ENCODE measurements around the gene KIF20B. TPM values are rescaled to one million over a fixed set of nuclear protein-coding genes. Genes with fewer than 3 reads are reported as not detected.

The KIF20B gene
- polyA plus RNA-seq, 2 donors, result 3.3 to 3.6 TPM

- Histone ChIP-seq H3K4me3 (ENCODE audit: low read depth in 1 of 2, low read length in 2 of 2) (no peak overlapping the region), H3K9me3 (ENCODE audit: control insufficient read depth in 2 of 2, insufficient read depth in 1 of 2, low read depth in 1 of 2, low read length in 1 of 2) (no peaks in the 10 kb centered on the region), H3K27ac (ENCODE audit: low read depth in 2 of 2, low read length in 1 of 2) (no peak overlapping the region), H3K4me1 (ENCODE audit: control insufficient read depth in 2 of 2, insufficient read depth in 2 of 2, low read length in 1 of 2) (no peaks in the 10 kb centered on the region), H3K36me3 (ENCODE audit: control insufficient read depth in 2 of 2, insufficient read depth in 2 of 2, low read length in 1 of 2) (no peaks in the 10 kb centered on the region), H3K27me3 (ENCODE audit: control insufficient read depth in 1 of 2, insufficient read depth in 2 of 2, low read length in 2 of 2) (no peaks in the 10 kb centered on the region)
Observed at GRCh38 chr10:89706011-89706410, 4.6 kb downstream of the KIF20B start.

DNA sequence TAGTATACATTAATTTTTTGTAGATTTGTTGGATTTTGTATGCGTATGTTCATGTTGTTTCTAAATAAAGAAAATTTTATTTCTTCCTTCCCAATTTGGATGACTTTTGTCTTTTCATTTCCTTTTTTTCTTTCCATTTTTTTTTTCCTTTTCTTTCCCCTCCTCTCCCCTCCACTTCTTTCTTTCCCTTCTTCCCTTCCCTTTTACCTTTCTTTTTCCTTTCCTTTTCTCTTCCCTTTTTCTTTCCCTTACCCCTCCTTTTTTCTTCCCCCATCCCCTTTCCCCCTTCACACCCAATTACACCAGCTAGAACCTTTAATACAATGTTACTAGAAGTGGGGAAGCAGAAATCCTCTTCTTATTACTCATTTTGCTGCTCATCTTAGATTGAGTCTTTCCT is 6.0 kb downstream of the KIF20B start:
- no peaks in the 10 kb centered on the region for H3K9me3 ChIP-seq (ENCODE audit: control insufficient read depth in 2 of 2, insufficient read depth in 1 of 2, low read depth in 1 of 2, low read length in 1 of 2)
- 88 to 100% methylated on average over 1 of the region's 1 CpG for WGBS, 2 donors
- no peaks in the 10 kb centered on the region for H3K36me3 ChIP-seq (ENCODE audit: control insufficient read depth in 2 of 2, insufficient read depth in 2 of 2, low read length in 1 of 2)
- no peaks in the 10 kb centered on the region for H3K4me1 ChIP-seq (ENCODE audit: control insufficient read depth in 2 of 2, insufficient read depth in 2 of 2, low read length in 1 of 2)
- no peaks in the 10 kb centered on the region for H3K27me3 ChIP-seq (ENCODE audit: control insufficient read depth in 1 of 2, insufficient read depth in 2 of 2, low read length in 2 of 2)
- H3K4me3 ChIP-seq (ENCODE audit: low read depth in 1 of 2, low read length in 2 of 2), result no peak overlapping the region
- H3K27ac ChIP-seq (ENCODE audit: low read depth in 2 of 2, low read length in 1 of 2), result no peak overlapping the region

DNA sequence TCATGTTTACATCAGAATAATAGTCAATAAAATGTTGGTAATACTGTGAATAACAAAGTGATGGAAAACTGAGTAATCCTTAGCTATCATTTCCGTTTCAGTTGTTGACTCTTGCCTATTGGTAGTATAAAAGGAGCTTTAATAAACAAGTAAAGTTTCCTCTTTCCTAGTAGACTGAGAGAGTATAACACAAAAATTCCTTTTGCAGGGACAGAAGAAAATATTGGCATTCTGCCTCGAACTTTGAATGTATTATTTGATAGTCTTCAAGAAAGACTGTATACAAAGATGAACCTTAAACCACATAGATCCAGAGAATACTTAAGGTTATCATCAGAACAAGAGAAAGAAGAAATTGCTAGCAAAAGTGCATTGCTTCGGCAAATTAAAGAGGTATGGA is 9.4 kb downstream of the KIF20B start:
- 83 to 86% methylated on average over 3 of the region's 3 CpGs for WGBS, 2 donors
- no peak overlapping the region for H3K4me3 ChIP-seq (ENCODE audit: low read depth in 1 of 2, low read length in 2 of 2)
- H3K9me3 ChIP-seq (ENCODE audit: control insufficient read depth in 2 of 2, insufficient read depth in 1 of 2, low read depth in 1 of 2, low read length in 1 of 2), result no peaks in the 10 kb centered on the region
- no peaks in the 10 kb centered on the region for H3K36me3 ChIP-seq (ENCODE audit: control insufficient read depth in 2 of 2, insufficient read depth in 2 of 2, low read length in 1 of 2)
- H3K27ac ChIP-seq (ENCODE audit: low read depth in 2 of 2, low read length in 1 of 2), result no peak overlapping the region
- no peaks in the 10 kb centered on the region for H3K27me3 ChIP-seq (ENCODE audit: control insufficient read depth in 1 of 2, insufficient read depth in 2 of 2, low read length in 2 of 2)
- H3K4me1 ChIP-seq (ENCODE audit: control insufficient read depth in 2 of 2, insufficient read depth in 2 of 2, low read length in 1 of 2), result no peaks in the 10 kb centered on the region

GRCh38 chr10:89734616-89735015 is 33.2 kb downstream of the KIF20B start:
- H3K9me3 ChIP-seq (ENCODE audit: control insufficient read depth in 2 of 2, insufficient read depth in 1 of 2, low read depth in 1 of 2, low read length in 1 of 2), result no peaks in the 10 kb centered on the region
- H3K4me3 ChIP-seq (ENCODE audit: low read depth in 1 of 2, low read length in 2 of 2), result no peak overlapping the region
- H3K27ac ChIP-seq (ENCODE audit: low read depth in 2 of 2, low read length in 1 of 2), result no peak overlapping the region
- no peaks in the 10 kb centered on the region for H3K4me1 ChIP-seq (ENCODE audit: control insufficient read depth in 2 of 2, insufficient read depth in 2 of 2, low read length in 1 of 2)
- 94 to 96% methylated on average over 3 of the region's 3 CpGs for WGBS, 2 donors
- H3K36me3 ChIP-seq (ENCODE audit: control insufficient read depth in 2 of 2, insufficient read depth in 2 of 2, low read length in 1 of 2), result no peaks in the 10 kb centered on the region
- H3K27me3 ChIP-seq (ENCODE audit: control insufficient read depth in 1 of 2, insufficient read depth in 2 of 2, low read length in 2 of 2), result no peaks in the 10 kb centered on the region

- Histone ChIP-seq H3K27ac (ENCODE audit: low read depth in 2 of 2, low read length in 1 of 2) (no peak overlapping the region), H3K4me1 (ENCODE audit: control insufficient read depth in 2 of 2, insufficient read depth in 2 of 2, low read length in 1 of 2) (no peaks in the 10 kb centered on the region), H3K27me3 (ENCODE audit: control insufficient read depth in 1 of 2, insufficient read depth in 2 of 2, low read length in 2 of 2) (no peaks in the 10 kb centered on the region), H3K36me3 (ENCODE audit: control insufficient read depth in 2 of 2, insufficient read depth in 2 of 2, low read length in 1 of 2) (no peaks in the 10 kb centered on the region), H3K4me3 (ENCODE audit: low read depth in 1 of 2, low read length in 2 of 2) (no peak overlapping the region), H3K9me3 (ENCODE audit: control insufficient read depth in 2 of 2, insufficient read depth in 1 of 2, low read depth in 1 of 2, low read length in 1 of 2) (no peaks in the 10 kb centered on the region)
- WGBS, 2 donors, result 59 to 71% methylated on average over 2 of the region's 2 CpGs
Observed at GRCh38 chr10:89738551-89739209, 37.3 kb downstream of the KIF20B start.

- no peaks in the 10 kb centered on the region for H3K9me3 ChIP-seq (ENCODE audit: control insufficient read depth in 2 of 2, insufficient read depth in 1 of 2, low read depth in 1 of 2, low read length in 1 of 2)
- WGBS, 2 donors, result 88 to 93% methylated on average over 4 of the region's 4 CpGs
- H3K4me1 ChIP-seq (ENCODE audit: control insufficient read depth in 2 of 2, insufficient read depth in 2 of 2, low read length in 1 of 2), result no peaks in the 10 kb centered on the region
Observed at GRCh38 chr10:89741126-89741762, 39.9 kb downstream of the KIF20B start.

DNA sequence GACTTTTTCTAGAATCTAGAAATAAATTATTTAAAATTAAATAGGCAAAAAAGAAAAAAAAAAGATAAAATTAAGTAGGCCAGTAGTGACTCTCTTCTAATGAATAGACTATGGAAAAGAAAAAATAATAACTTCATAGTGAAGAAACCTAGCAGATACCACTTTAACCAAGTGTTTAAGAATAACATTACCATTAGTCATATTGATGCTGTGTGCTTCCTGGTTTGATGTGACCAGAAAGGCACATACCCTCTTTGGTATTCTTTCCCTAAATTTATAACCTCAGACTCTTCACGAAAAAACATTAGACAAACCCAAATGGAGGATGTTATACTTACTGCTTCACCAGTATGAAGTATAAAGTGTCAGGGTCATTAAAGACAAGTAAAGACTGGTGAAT is 42.6 kb downstream of the KIF20B start:
- Histone ChIP-seq H3K27ac (ENCODE audit: low read depth in 2 of 2, low read length in 1 of 2) (no peak overlapping the region), H3K27me3 (ENCODE audit: control insufficient read depth in 1 of 2, insufficient read depth in 2 of 2, low read length in 2 of 2) (no peaks in the 10 kb centered on the region), H3K4me3 (ENCODE audit: low read depth in 1 of 2, low read length in 2 of 2) (no peak overlapping the region), H3K36me3 (ENCODE audit: control insufficient read depth in 2 of 2, insufficient read depth in 2 of 2, low read length in 1 of 2) (peaks cover 0 to 3% of the 10 kb centered on the region in 2 donors), H3K4me1 (ENCODE audit: control insufficient read depth in 2 of 2, insufficient read depth in 2 of 2, low read length in 1 of 2) (no peaks in the 10 kb centered on the region), H3K9me3 (ENCODE audit: control insufficient read depth in 2 of 2, insufficient read depth in 1 of 2, low read depth in 1 of 2, low read length in 1 of 2) (no peaks in the 10 kb centered on the region)
- WGBS, 2 donors, result 58 to 91% methylated on average over 1 of the region's 1 CpG

More at GRCh38 chr10:89741126-89741762, 39.9 kb downstream of the KIF20B start:
- no peak overlapping the region for H3K4me3 ChIP-seq (ENCODE audit: low read depth in 1 of 2, low read length in 2 of 2)
- H3K36me3 ChIP-seq (ENCODE audit: control insufficient read depth in 2 of 2, insufficient read depth in 2 of 2, low read length in 1 of 2), result peaks cover 0 to under 1% of the 10 kb centered on the region in 2 donors
- no peak overlapping the region for H3K27ac ChIP-seq (ENCODE audit: low read depth in 2 of 2, low read length in 1 of 2)
- H3K27me3 ChIP-seq (ENCODE audit: control insufficient read depth in 1 of 2, insufficient read depth in 2 of 2, low read length in 2 of 2), result no peaks in the 10 kb centered on the region

- no peaks in the 10 kb centered on the region for H3K4me1 ChIP-seq (ENCODE audit: control insufficient read depth in 2 of 2, insufficient read depth in 2 of 2, low read length in 1 of 2)
- 89 to 97% methylated on average over 7 of the region's 7 CpGs for WGBS, 2 donors
- no peaks in the 10 kb centered on the region for H3K9me3 ChIP-seq (ENCODE audit: control insufficient read depth in 2 of 2, insufficient read depth in 1 of 2, low read depth in 1 of 2, low read length in 1 of 2)
- H3K36me3 ChIP-seq (ENCODE audit: control insufficient read depth in 2 of 2, insufficient read depth in 2 of 2, low read length in 1 of 2), result peaks cover 0 to 3% of the 10 kb centered on the region in 2 donors
- H3K27ac ChIP-seq (ENCODE audit: low read depth in 2 of 2, low read length in 1 of 2), result no peak overlapping the region
- H3K4me3 ChIP-seq (ENCODE audit: low read depth in 1 of 2, low read length in 2 of 2), result no peak overlapping the region
- H3K27me3 ChIP-seq (ENCODE audit: control insufficient read depth in 1 of 2, insufficient read depth in 2 of 2, low read length in 2 of 2), result no peaks in the 10 kb centered on the region
Observed at GRCh38 chr10:89745903-89746302, 44.5 kb downstream of the KIF20B start.

DNA sequence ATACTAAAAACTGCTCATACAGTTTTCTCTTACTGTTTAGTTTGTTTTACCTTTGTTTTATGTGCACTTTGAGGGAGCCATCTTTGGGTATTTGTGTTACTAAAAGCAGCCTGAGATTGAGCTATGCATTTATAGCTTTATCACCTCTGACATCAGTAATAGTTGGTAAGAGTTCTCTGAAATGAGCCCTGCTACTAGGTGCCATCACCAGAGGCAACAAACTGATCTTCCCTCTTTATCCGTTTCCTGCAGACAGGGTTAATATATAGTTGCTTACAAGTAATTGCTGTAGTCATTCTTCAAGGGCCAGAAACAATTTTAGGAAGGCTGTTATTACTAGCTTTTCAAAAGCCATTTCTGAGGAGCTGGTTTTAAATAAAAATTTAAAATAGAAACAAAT is 49.1 kb downstream of the KIF20B start:
- no peak overlapping the region for H3K27ac ChIP-seq (ENCODE audit: low read depth in 2 of 2, low read length in 1 of 2)
- no peaks in the 10 kb centered on the region for H3K27me3 ChIP-seq (ENCODE audit: control insufficient read depth in 1 of 2, insufficient read depth in 2 of 2, low read length in 2 of 2)
- H3K9me3 ChIP-seq (ENCODE audit: control insufficient read depth in 2 of 2, insufficient read depth in 1 of 2, low read depth in 1 of 2, low read length in 1 of 2), result no peaks in the 10 kb centered on the region
- no peaks in the 10 kb centered on the region for H3K4me1 ChIP-seq (ENCODE audit: control insufficient read depth in 2 of 2, insufficient read depth in 2 of 2, low read length in 1 of 2)
- WGBS, 2 donors, result 82 to 95% methylated on average over 1 of the region's 1 CpG
- H3K36me3 ChIP-seq (ENCODE audit: control insufficient read depth in 2 of 2, insufficient read depth in 2 of 2, low read length in 1 of 2), result peaks cover 0 to 3% of the 10 kb centered on the region in 2 donors
- no peak overlapping the region for H3K4me3 ChIP-seq (ENCODE audit: low read depth in 1 of 2, low read length in 2 of 2)

GRCh38 chr10:89755374-89755773 is 54.0 kb downstream of the KIF20B start:
- H3K9me3 ChIP-seq (ENCODE audit: control insufficient read depth in 2 of 2, insufficient read depth in 1 of 2, low read depth in 1 of 2, low read length in 1 of 2), result no peaks in the 10 kb centered on the region
- H3K36me3 ChIP-seq (ENCODE audit: control insufficient read depth in 2 of 2, insufficient read depth in 2 of 2, low read length in 1 of 2), result peaks cover 0 to under 1% of the 10 kb centered on the region in 2 donors
- H3K27me3 ChIP-seq (ENCODE audit: control insufficient read depth in 1 of 2, insufficient read depth in 2 of 2, low read length in 2 of 2), result no peaks in the 10 kb centered on the region
- no peak overlapping the region for H3K4me3 ChIP-seq (ENCODE audit: low read depth in 1 of 2, low read length in 2 of 2)
- 93 to 94% methylated on average over 2 of the region's 2 CpGs for WGBS, 2 donors
- H3K4me1 ChIP-seq (ENCODE audit: control insufficient read depth in 2 of 2, insufficient read depth in 2 of 2, low read length in 1 of 2), result no peaks in the 10 kb centered on the region
- no peak overlapping the region for H3K27ac ChIP-seq (ENCODE audit: low read depth in 2 of 2, low read length in 1 of 2)
